Colonic mucosa (tissue), 4 donors: ENCODE data around the gene PACSIN3. TPM values are rescaled to one million over a fixed set of nuclear protein-coding genes. Genes with fewer than 3 reads are reported as not detected.

Experiments used
- DNase-seq: peaks from one replicate; pipeline ENCODE4 v3.0.0-alpha.2; 2020
- H3K27ac ChIP-seq: fragments of 200-600 bp; one replicate; pipeline ENCODE4 v1.8.0; 2021
- H3K27me3 ChIP-seq: fragments of 200-600 bp; one replicate; pipeline ENCODE4 v1.8.0; 2021
- H3K36me3 ChIP-seq: fragments of 200-600 bp; one replicate; pipeline ENCODE4 v1.8.0; 2021
- H3K4me1 ChIP-seq: fragments of 200-600 bp; one replicate; pipeline ENCODE4 v1.8.0; 2021; ENCODE audit warnings: mild to moderate bottlenecking
- H3K4me3 ChIP-seq: fragments of 200-600 bp; one replicate; pipeline ENCODE4 v1.8.0; 2021
- H3K9ac ChIP-seq, 2 donors: one replicate each; pipeline ENCODE4 v1.7.0; 2013; ENCODE audit warnings: control low read depth in 2 of 2, low read depth in 2 of 2, low read length in 2 of 2
- H3K9me3 ChIP-seq: fragments of 200-600 bp; one replicate; pipeline ENCODE4 v1.8.0; 2021
- intact Hi-C: fragments of 100-400 bp; cut with DNase I; formaldehyde crosslinking; loops from one replicate; pipeline ENCODE4 v1.14.1; 2022
- total RNA-seq, 2 donors: library from RNA; stranded (reverse); fragmentation: NEBNext Ultra II Directional in 1 of 2; extraction: Animal tissue kit (Norgen Biotek cat#: 25700) in 1 of 2; gene quantifications; one replicate each; pipeline ENCODE4 v1.2.1, GENCODE V29; 2021
- TF ChIP-seq, protein P1 (sequence below): fragments of 200-600 bp; IDR thresholded peaks from one replicate; pipeline ENCODE4 v1.8.0; 2022; ENCODE audit warnings: antibody characterized with exemption, mild to moderate bottlenecking
- donor health status: healthy.
- donor health status: DM: no; HTN: no; CAD: no.
- donor health status: DM: no; HTN: no; CAD: no.

Gene PACSIN3
- total RNA-seq, 2 donors from 2014 or later = 3.2 to 11.2 TPM

DNA sequence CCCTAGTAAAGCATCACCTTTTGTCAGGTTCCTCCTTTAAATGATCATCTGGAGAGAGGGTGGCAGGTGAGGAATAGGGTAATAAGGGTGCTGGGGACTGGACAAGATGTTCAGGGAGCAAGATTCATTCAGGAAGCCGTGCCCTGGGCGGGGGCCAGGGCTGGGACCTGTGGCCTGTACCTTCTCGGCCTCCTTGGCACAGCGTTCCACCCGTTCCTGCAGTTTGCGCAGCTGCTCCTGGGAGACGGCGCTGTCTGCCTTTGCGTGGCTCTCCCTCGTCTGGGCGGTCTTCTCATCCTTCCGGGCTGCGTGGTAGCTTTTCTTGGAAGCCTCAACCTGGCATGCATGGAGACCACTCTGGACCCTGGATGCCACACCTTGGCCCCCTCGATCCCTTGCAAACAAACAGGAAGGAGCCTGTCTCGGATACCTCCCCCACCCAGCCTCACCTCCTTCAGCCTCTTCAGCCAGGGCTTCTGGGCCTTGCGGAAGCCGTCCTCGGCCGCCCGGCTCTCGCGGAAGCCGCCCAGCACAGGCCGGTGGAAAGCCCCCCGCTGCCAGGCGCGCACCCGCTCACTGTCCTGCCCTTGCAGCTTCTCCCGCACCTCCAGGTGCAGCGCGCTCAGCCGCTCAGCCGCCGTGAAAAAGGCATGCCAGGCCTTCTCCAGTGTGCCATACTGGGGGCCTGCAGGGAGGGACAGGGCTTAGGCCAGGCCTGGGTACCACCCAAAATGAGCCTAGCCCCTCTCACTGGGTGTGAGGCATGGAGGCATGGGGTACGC lies 6.0 kb downstream of the PACSIN3 start:
- intact Hi-C loops = loop anchor here (2.0 kb wide), 1 partner anchor 81 kb away; no protein-coding TSS in a partner anchor
- H3K27ac ChIP-seq = no peak overlapping the region

DNA sequence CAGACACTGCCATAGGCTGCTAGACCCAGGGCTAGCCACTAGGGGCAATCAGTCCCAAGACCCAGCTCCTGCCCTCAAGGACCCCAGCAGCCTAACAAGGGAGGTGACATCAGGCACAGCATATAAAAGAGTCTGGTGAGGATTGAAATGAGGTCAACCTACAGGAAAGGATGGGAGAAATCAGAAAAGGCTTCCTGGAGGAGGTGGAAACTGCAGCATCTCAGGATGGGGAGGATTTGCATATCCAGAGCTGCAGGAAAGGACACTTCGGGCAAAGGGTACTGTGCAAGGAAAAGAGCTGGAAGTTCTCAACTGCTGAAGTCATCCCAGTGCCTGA lies 6.6 kb downstream of the PACSIN3 start:
- Histone ChIP-seq H3K27ac (no peak overlapping the region), H3K4me1 (peaks cover 14% of the 10 kb centered on the region), H3K27me3 (no peaks in the 10 kb centered on the region), H3K36me3 (no peaks in the 10 kb centered on the region), H3K9me3 (no peaks in the 10 kb centered on the region), H3K9ac (no peak overlapping the region), H3K4me3 (no peak overlapping the region)
- intact Hi-C loops = loop anchor here (5.0 kb wide), 2 partner anchors 33 to 178 kb away; partner anchors contain the start of gene DDB2
- no peak for DNase-seq
- TF ChIP-seq, protein P1, sequence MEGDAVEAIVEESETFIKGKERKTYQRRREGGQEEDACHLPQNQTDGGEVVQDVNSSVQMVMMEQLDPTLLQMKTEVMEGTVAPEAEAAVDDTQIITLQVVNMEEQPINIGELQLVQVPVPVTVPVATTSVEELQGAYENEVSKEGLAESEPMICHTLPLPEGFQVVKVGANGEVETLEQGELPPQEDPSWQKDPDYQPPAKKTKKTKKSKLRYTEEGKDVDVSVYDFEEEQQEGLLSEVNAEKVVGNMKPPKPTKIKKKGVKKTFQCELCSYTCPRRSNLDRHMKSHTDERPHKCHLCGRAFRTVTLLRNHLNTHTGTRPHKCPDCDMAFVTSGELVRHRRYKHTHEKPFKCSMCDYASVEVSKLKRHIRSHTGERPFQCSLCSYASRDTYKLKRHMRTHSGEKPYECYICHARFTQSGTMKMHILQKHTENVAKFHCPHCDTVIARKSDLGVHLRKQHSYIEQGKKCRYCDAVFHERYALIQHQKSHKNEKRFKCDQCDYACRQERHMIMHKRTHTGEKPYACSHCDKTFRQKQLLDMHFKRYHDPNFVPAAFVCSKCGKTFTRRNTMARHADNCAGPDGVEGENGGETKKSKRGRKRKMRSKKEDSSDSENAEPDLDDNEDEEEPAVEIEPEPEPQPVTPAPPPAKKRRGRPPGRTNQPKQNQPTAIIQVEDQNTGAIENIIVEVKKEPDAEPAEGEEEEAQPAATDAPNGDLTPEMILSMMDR = peak; percentile 41

More for the DNA sequence above, 6.0 kb downstream of the PACSIN3 start:
- Histone ChIP-seq H3K27me3 (peaks cover 4% of the 10 kb centered on the region), H3K36me3 (no peaks in the 10 kb centered on the region), H3K9ac (no peak overlapping the region), H3K4me1 (peaks cover 14% of the 10 kb centered on the region), H3K9me3 (no peaks in the 10 kb centered on the region), H3K4me3 (no peak overlapping the region)
- DNase-seq = no peak
- TF ChIP-seq, protein P1 = no peak

DNA sequence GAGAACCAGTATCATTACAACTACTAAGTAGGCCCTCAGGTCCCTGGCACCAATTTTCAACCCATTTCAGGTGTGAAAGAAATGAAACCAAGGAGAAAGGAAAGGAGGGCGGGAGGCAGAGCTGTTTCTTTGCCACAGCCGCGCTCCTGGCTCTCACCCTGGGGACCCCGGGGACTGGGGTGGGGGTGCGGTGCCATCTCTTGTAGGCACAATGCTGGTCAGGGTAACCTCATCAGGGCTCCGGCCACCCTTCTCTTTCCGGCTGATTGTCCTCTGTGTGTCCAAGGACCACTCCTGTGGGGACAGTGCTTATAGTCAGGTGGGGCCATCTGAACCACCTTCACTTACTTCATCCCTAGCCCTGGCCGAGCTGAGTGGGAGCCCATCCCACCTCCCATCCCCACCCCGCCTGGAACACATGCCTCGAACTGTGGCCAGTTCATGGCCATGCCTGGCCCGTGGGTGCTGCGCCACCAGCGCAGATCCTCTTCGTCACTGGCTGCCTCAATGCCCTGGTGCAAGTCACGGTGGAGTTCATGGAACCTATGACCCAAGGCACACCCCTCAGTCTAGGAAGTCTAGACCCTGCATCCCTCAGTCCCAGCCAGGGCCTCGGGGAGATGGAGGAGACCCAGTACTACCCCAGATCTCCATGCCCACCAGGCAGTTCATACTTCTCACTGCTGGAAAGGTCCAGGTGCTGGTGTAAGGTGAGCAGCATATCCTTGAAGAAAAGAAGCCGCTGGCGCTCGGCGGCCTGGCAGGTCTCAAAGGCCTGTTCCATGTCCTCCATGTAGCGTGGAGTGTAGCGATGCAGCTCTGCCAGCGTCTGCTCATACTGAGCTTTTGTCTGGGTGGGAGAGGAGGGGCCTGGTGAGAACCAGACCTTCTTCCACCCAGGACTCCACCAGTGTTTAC lies 7.2 kb downstream of the PACSIN3 start:
- no peak overlapping the region for H3K27ac ChIP-seq
- no peaks in the 10 kb centered on the region for H3K36me3 ChIP-seq
- TF ChIP-seq, protein P1 = no peak
- no peaks in the 10 kb centered on the region for H3K9me3 ChIP-seq
- H3K9ac ChIP-seq = no peak overlapping the region
- intact Hi-C loops = loop anchor here (5.0 kb wide), 2 partner anchors 33 to 178 kb away; partner anchors contain the start of gene DDB2
- H3K4me1 ChIP-seq = peaks cover 14% of the 10 kb centered on the region
- DNase-seq = no peak
- H3K4me3 ChIP-seq = no peak overlapping the region
- H3K27me3 ChIP-seq = no peaks in the 10 kb centered on the region

DNA sequence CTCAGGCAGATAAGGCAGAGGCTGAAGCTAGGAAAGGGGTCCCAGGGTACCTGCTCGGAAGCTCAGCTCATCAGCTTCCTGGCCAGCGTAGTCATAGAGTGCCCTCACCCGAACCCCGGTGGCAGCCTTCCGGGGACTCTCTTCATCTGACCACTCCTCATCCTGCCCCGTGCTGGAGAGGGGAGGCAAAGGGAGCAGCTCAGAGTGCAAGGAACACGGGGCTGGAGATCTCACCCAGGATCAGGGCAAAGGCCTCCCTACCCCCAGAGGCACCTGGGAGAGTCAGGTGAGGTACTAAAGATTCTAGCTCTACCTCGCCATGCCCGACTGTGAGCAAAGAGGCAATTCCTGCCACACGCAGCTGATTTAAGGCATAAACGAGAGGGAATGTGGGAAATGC lies 7.9 kb downstream of the PACSIN3 start:
- TF ChIP-seq, protein P1 = no peak

DNA sequence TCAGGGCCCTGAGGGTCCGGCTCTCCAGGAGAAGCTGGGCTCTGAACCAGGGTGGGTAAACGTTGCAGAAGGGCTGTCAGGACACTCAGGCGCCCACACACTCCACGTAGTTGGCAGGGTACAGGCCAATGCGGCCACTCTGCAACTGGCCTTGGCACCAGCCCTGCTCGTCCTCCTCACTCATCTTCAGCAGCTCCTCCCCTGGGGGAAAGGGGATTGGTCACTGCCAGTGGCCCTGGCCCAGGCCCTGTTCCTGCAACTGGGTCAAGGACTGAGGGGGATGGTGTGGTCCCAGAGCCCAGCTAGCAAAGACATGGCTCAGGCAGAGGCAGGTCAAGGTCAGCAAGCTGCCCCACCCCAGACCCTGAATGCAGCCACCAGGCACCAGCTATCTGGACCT lies 8.4 kb downstream of the PACSIN3 start:
- intact Hi-C loops = loop anchor here (5.0 kb wide), 2 partner anchors 34 to 179 kb away; partner anchors contain the start of gene DDB2
- peak overlapping the region; percentile 83 for H3K27ac ChIP-seq
- peaks cover 14% of the 10 kb centered on the region for H3K4me1 ChIP-seq
- H3K9ac ChIP-seq = peak overlapping the region; percentile 61 to 94
- DNase-seq = no peak
- TF ChIP-seq, protein P1 = no peak
- H3K36me3 ChIP-seq = no peaks in the 10 kb centered on the region
- H3K4me3 ChIP-seq = peak overlapping the region; percentile 83
- H3K9me3 ChIP-seq = no peaks in the 10 kb centered on the region
- no peaks in the 10 kb centered on the region for H3K27me3 ChIP-seq

More for the DNA sequence above, 7.9 kb downstream of the PACSIN3 start:
- Histone ChIP-seq H3K27ac (no peak overlapping the region), H3K9ac (peak overlapping the region in 1 of 2 donors; percentile 94), H3K9me3 (no peaks in the 10 kb centered on the region), H3K36me3 (no peaks in the 10 kb centered on the region), H3K4me3 (no peak overlapping the region), H3K4me1 (peaks cover 14% of the 10 kb centered on the region), H3K27me3 (no peaks in the 10 kb centered on the region)
- intact Hi-C loops = loop anchor here (5.0 kb wide), 2 partner anchors 34 to 179 kb away; partner anchors contain the start of gene DDB2
- no peak for DNase-seq
